Astrocyte of the spinal cord (primary cell): ENCODE data around the gene DNASE1L1.
A peak's percentile ranks its signal among the peaks of the same experiment; 100 is the strongest.

Source experiments
- DNase-seq: peaks from one replicate; pipeline ENCODE4 v3.0.0; 2011; ENCODE audit warnings: low read depth, low spot score
- H3K4me3 ChIP-seq: 2 replicates; pipeline ENCODE4 v1.5.1; 2011; ENCODE audit warnings: low read depth, mild to moderate bottlenecking, low read length, moderate library complexity
- CTCF ChIP-seq: IDR thresholded peaks from 2 replicates; pipeline ENCODE4 v1.5.1; 2012; ENCODE audit warnings: low read depth, mild to moderate bottlenecking, low read length, inconsistent platforms
- in situ Hi-C: cut with HindIII; loops from 2 replicates; pipeline ENCODE4 v1.10.0; 2017; ENCODE audit warnings: low sequenced_read_pairs

The DNASE1L1 gene

GRCh38 chrX:154380153-154380552, 28.9 kb downstream of the DNASE1L1 start:
- H3K4me3 ChIP-seq, result peak overlapping the region; percentile 67
- in situ Hi-C loops, result no loop called here
- no peak for TF ChIP-seq CTCF
- no peak for DNase-seq

GRCh38 chrX:154379569-154379951, 29.5 kb downstream of the DNASE1L1 start:
- TF ChIP-seq CTCF, result no peak
- H3K4me3 ChIP-seq, result peak overlapping the region; percentile 67
- no peak for DNase-seq
- in situ Hi-C loops, result no loop called here

GRCh38 chrX:154378799-154379568, 30.1 kb downstream of the DNASE1L1 start, which contains the start of gene EMD:
TSS of gene EMD (plus strand) at chrX:154379295. CDS start at chrX:154379485, 190 bp downstream.
- in situ Hi-C loops, result no loop called here
- no peak for TF ChIP-seq CTCF
- DNase-seq, result peak; percentile 98
- peak within 1 kb of the TSS; percentile 67 for H3K4me3 ChIP-seq

GRCh38 chrX:154378059-154378798, 30.8 kb downstream of the DNASE1L1 start:
- TF ChIP-seq CTCF, result no peak
- peak overlapping the region; percentile 31 for H3K4me3 ChIP-seq
- DNase-seq, result peak; percentile 51
- in situ Hi-C loops, result no loop called here

- no peak for DNase-seq
- in situ Hi-C loops, result no loop called here
- TF ChIP-seq CTCF, result no peak
Observed at GRCh38 chrX:154376774-154377173, 32.3 kb downstream of the DNASE1L1 start.

GRCh38 chrX:154375156-154375504, 33.9 kb downstream of the DNASE1L1 start:
- H3K4me3 ChIP-seq, result peak overlapping the region; percentile 32
- DNase-seq, result no peak
- TF ChIP-seq CTCF, result no peak
- in situ Hi-C loops, result no loop called here

More at GRCh38 chrX:154376774-154377173, 32.3 kb downstream of the DNASE1L1 start:
- H3K4me3 ChIP-seq, result no peak overlapping the region
